Measurements from ENCODE around the gene SF3B2. TPM values are rescaled to one million over a fixed set of nuclear protein-coding genes. Genes with fewer than 3 reads are reported as not detected.

SF3B2 gene
- total RNA-seq, 1 experiment from 2014 or later = 237 TPM

GRCh38 chr11:66046901-66047300 is 5.3 kb upstream of the SF3B2 start:
- no peak overlapping the region for H2BK20ac ChIP-seq (ENCODE audit: low read depth, low read length, poor library complexity, severe bottlenecking)
- no peak overlapping the region for H2BK5ac ChIP-seq (ENCODE audit: insufficient read length, low read length)
- H3K4me3 Mint-ChIP-seq = no peak overlapping the region
- H3K4ac ChIP-seq (ENCODE audit: low read depth, low read length) = no peak overlapping the region
- H3K27me3 Mint-ChIP-seq (ENCODE audit: low read depth) = no peaks in the 10 kb centered on the region; the same call in 1 of the 2 replicates
- no peak overlapping the region for H3K14ac ChIP-seq (ENCODE audit: insufficient read depth, low read length)
- no peak overlapping the region for H2BK120ac ChIP-seq (ENCODE audit: low read depth, low read length, poor library complexity, severe bottlenecking)
- H3K18ac ChIP-seq (ENCODE audit: insufficient read length, low read depth, low read length) = no peak overlapping the region
- no peak overlapping the region for H3K27ac ChIP-seq (ENCODE audit: insufficient read length, low read depth, low read length)
- H3K36me3 Mint-ChIP-seq (ENCODE audit: insufficient read depth in 1 of 3, low read depth in 3 of 3) = peaks cover 10 to 25% (median 19%) of the 10 kb centered on the region in 3 experiments
- no peak overlapping the region for H3K56ac ChIP-seq (ENCODE audit: insufficient read length, low read depth, low read length)
- H3K4me1 ChIP-seq (ENCODE audit: insufficient read depth, low read length) = peaks cover 6% of the 10 kb centered on the region; the same call in 1 of the 2 replicates
- no peaks in the 10 kb centered on the region for H3K27me3 ChIP-seq (ENCODE audit: insufficient read depth, low read length)
- no peaks in the 10 kb centered on the region for H3K79me1 ChIP-seq (ENCODE audit: insufficient read depth, low read depth, low read length, poor library complexity, severe bottlenecking)
- no peak overlapping the region for H4K91ac ChIP-seq (ENCODE audit: insufficient read length, low read depth, low read length)
- H3K4me2 ChIP-seq (ENCODE audit: insufficient read depth, insufficient read length, low read length) = no peak overlapping the region
- no peak overlapping the region for H2BK15ac ChIP-seq (ENCODE audit: low read depth, low read length)
- peaks cover 33 to 43% of the 10 kb centered on the region in 2 experiments for H3K4me1 Mint-ChIP-seq
- no peak overlapping the region for H3K9ac ChIP-seq (ENCODE audit: extremely low read depth, insufficient read length, low read length)
- H2AK5ac ChIP-seq (ENCODE audit: insufficient read length, low read length) = no peak overlapping the region
- no peak overlapping the region for H3K27ac Mint-ChIP-seq
- H2AFZ ChIP-seq (ENCODE audit: low read length) = no peak overlapping the region
- H3K79me2 ChIP-seq (ENCODE audit: insufficient read depth, low read length) = no peaks in the 10 kb centered on the region
- H4K20me1 ChIP-seq (ENCODE audit: control insufficient read depth, insufficient read depth, insufficient read length) = peaks cover 3% of the 10 kb centered on the region
- no peak overlapping the region for H2BK12ac ChIP-seq (ENCODE audit: insufficient read length, low read depth, low read length)
- no peaks in the 10 kb centered on the region for H3K9me3 Mint-ChIP-seq
- no peak for TF ChIP-seq CTCF (conservative IDR thresholded peaks at IDR 0.05)
- no peak overlapping the region for H3K23ac ChIP-seq (ENCODE audit: insufficient read length, low read depth, low read length)
- no peak for DNase-seq
- H4K5ac ChIP-seq (ENCODE audit: insufficient read length, low read depth, low read length) = no peak overlapping the region
- no peaks in the 10 kb centered on the region for H3K9me3 ChIP-seq (ENCODE audit: control insufficient read depth, low read depth, low read length)
- H3T11ph ChIP-seq (ENCODE audit: low read length) = no peak overlapping the region
- no peak overlapping the region for H4K8ac ChIP-seq (replicated peaks; ENCODE audit: insufficient read length, low read depth, low read length)
- no CpG with 5 or more reads among the region's 3 CpGs for WGBS (ENCODE audit: extremely low coverage, insufficient read length, low lambda C conversion rate)
- peaks cover 8% of the 10 kb centered on the region for H3K23me2 ChIP-seq (ENCODE audit: insufficient read length, low read depth, low read length, poor library complexity, severe bottlenecking)
